Ureter (tissue), 1 donor: ENCODE results near the gene ECEL1. TPM values are rescaled to one million over a fixed set of nuclear protein-coding genes. Genes with fewer than 3 reads are reported as not detected.
"Not testable (repeated sequence)": the region's sequence is repeated elsewhere in the genome, so short reads cannot be mapped to it uniquely, and the experiment has no call there.

Experiments used
- DNase-seq: peaks from one replicate; pipeline ENCODE4 v3.0.0-alpha.2; 2020; ENCODE audit warnings: low spot score
- total RNA-seq: library from RNA; stranded (reverse); gene quantifications from one replicate; pipeline ENCODE4 v1.2.4, GENCODE V29; 2023
- donor health status: DM: yes; HTN: yes; CAD: no.

ECEL1 gene
- total RNA-seq, 1 donor from 2014 or later, result 0.39 TPM

- DNase-seq, result not testable (repeated sequence)
Observed at GRCh38 chr2:232441922-232442321, 45.7 kb downstream of the ECEL1 start.

DNA sequence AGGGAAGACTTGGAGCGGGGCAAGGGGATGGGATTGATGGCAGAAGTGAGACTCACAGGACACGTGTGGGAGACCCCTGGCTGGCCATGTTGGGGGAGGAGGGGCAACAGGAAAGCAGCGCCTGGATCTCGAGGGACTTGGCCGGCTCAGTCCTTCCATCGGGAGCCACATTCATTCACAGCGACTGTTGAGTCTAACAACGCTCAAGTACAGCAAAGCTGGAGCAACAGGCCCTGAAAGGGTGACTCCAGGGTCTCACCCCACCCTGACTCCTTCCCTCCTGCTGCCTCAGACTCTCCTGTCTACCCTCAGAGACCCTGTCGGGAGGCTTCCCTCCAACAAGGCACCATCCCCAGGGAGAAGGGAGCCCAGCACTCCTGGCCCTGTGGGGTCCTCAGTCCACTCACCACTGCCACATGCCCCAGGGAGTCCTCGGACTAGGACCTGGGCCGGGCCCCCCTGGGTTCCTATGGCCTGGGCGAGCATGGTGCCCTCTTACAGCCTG is 46.4 kb downstream of the ECEL1 start:
- DNase-seq, result no peak

DNA sequence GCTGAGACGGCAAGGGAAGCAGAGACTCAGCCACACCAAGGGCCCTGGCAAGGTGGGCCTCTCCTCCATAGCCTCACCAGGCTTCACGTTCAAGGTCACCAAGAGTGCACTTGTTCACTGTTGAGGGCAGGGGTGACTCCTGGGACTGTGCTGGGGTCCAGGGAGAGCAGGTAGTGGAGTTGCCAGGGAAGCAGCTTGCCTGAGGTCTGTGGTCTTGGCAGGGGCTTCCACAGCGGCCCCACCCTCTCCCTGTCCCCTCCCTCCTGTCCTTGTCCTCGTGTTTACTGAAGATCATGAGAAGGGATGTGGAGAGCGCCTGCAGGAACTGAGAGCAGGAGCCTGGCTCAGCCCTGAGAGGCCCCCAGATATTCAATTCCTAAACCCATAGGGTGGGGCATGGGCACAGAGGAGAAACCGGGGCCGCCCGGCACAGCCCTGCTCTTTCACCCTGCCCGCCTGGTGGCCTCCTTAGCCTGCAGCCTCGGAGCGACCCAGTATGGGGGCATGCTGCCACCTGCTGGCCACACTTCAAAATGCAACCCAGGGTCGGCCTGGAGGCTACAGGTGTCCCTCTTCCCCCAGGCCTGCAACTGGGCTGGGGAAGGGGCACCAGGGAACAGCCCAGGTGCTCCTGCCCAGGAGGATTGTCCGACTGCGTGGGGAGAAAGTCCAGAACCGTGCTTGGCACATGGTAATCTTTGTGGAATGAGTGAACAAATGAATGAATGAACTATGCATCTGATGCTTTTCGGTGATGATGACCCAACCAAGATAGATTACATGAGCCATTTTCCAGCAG is 47.2 kb downstream of the ECEL1 start:
- DNase-seq, result peak; percentile 86

- no peak for DNase-seq
Observed at GRCh38 chr2:232439758-232440135, 47.9 kb downstream of the ECEL1 start.

- no peak for DNase-seq
Observed at GRCh38 chr2:232438951-232439757, 48.5 kb downstream of the ECEL1 start.

DNA sequence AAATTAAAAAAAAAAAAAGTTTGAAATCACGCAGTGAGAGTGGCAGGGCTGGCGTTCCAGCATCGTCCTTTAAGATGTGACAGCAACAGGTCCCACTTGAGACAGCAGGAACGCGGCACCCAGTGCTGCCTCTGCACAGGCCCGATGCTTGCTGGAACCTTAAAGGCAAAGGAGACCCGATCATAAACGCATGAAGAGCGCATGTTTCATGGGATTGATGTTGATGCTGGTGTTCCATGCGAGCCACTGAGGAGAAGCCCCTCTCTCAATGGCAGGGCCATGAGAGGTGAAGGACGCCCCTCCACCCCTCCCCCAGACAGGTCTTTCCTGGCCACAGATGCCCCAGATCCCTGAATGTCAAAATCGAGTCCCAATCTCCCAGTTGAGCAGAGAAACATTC is 49.5 kb downstream of the ECEL1 start:
- no peak for DNase-seq

- no peak for DNase-seq
Observed at GRCh38 chr2:232437195-232437571, 50.5 kb downstream of the ECEL1 start.

GRCh38 chr2:232436381-232437194 is 51.0 kb downstream of the ECEL1 start:
- DNase-seq, result no peak

- DNase-seq, result no peak
Observed at GRCh38 chr2:232435805-232436204, 51.8 kb downstream of the ECEL1 start.

DNA sequence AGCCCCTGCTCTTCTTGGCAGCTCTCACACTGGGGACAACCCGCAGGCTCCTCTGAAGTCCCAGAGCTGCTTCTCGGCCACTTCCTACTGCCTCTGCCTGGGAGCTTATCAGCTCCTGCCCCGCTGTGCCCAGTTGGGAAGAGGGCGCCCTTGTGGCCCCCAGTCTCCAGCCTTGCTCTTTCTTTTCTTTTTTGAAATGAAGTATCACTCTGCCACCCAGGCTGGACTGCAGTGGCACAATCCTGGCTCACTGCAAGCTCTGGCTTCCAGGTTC is 52.3 kb downstream of the ECEL1 start:
- no peak for DNase-seq

DNA sequence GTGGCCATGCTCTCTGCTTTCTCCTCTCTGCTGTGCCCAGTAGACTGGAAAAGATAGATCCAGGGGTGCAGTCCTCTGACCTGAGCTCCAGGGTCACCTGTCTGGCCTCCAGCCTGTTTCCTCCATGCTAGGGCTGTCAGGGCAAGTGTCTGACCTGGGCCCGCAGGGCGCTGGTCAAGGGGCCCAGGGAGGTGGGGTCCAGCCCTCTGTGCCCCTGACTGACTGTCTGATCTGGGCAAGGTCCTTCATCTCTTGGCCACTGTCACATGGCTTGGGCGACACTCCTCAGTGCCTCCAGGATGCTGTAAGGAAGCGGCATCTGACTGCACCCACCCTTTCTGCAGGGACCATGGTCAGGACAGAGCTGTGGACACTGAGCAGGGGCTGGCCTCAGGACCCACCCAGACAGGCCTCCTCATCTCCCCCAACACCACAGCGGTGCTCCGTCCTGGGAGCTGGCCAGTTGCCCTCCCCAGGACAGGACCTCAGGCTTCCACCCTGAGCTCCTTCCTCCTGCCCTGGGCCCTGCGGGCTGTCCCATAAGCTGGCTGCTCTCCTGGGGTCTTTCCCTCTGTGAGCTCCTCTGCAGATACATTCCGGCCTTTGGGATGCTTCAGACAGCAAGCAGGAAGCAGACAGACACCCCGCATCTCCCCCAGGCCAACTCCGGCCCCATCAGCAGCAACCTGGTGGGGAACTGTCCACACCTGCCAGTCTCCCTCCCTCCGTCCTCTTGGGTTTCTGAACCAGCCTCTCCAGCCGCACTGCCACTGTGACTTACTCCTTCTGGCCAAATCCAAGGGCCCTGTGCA is 52.9 kb downstream of the ECEL1 start:
- no peak for DNase-seq

DNA sequence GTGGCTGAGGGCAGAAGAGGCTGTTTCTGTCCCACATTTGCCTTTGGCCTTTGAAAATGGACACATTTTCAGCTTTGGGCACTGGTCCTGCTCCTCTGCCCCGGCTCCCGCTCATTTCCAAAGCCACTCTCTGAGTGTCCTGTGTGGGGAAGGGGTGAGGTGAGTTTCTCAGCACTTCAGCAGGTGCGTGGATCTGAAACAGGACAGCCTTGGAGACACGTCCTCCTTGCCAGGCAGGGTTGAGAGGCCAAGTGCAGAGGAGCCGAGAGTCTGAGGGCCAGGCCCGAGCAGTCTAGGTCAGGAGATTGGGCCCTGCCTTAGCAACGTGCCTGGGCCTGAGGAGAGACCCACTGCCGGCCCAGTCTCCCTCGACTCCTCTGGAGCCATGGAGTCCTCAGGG is 53.5 kb downstream of the ECEL1 start:
- DNase-seq, result no peak

GRCh38 chr2:232433622-232434021 is 54.0 kb downstream of the ECEL1 start:
- DNase-seq, result not testable (repeated sequence)

GRCh38 chr2:232432598-232433184 is 54.9 kb downstream of the ECEL1 start:
- no peak for DNase-seq

DNA sequence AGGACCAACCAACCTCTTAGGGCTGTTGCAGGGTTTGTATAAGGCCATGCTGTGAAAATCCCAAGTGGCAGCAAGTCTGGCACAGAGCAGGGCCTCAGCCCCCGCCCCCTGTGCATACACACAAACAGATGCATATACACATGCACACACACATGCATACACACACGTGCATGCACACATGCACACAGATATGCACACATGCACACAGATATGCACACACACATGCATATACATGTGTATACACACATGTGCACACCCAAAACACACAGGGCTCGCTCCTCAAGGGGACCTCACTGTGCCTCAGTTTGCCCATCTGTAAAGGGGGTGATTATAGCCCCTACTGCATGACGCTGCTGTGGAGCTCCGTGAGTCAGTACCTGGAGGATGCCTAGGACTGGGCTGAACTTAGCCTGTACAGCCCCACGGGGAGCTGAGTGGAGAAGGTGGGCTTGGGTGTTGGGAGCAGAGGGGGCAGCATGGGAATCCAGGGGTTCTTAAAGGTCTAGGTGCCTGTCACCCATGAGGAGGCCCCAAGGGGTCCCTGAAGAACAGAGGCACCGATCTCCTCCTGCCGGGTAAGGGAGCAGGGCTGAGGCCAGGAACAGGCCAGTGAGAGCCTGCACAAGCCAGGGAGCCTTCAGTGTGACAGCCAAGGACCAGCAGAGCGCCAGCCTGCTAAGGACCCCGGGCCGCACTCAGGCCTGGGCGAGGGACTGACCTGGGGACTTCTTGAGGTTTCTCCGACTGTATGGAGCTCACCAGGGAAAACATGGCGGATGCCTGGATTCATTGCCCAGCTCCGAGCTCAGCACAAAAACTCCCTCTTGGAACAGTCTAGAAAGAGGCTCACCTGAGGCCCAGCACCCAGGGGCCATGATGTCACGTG is 55.7 kb downstream of the ECEL1 start:
- no peak for DNase-seq

Other genes starting within 250 kb of the ECEL1 start
- gene ALPP, start 109.1 kb downstream of the ECEL1 start, total RNA-seq, result not detected
- not detected for gene ALPG, start 81.0 kb downstream of the ECEL1 start, total RNA-seq
- not detected for gene ALPI, start 31.7 kb downstream of the ECEL1 start, total RNA-seq
- not detected for gene PRSS56, start 32.6 kb upstream of the ECEL1 start, total RNA-seq
- not detected for gene CHRND, start 38.3 kb upstream of the ECEL1 start, total RNA-seq
- not detected for gene CHRNG, start 51.9 kb upstream of the ECEL1 start, total RNA-seq
- gene TIGD1, start 62.7 kb upstream of the ECEL1 start, total RNA-seq, result 7.9 TPM
- 49.1 TPM for gene EIF4E2, start 62.9 kb upstream of the ECEL1 start, total RNA-seq
- gene EFHD1, start 145.8 kb upstream of the ECEL1 start, total RNA-seq, result 15.9 TPM
- 100 TPM for gene GIGYF2, start 209.5 kb upstream of the ECEL1 start, total RNA-seq